Ramos (cell line): ENCODE data around the gene LAMP5.

Source experiments
- in situ Hi-C: fragments of 300-500 bp; cut with MboI; formaldehyde crosslinking; loops from one replicate; pipeline ENCODE4 v1.14.3; 2022; ENCODE audit warnings: low sequenced_read_pairs; ENCODE audit not compliant: unreplicated experiment

Gene LAMP5

GRCh38 chr20:9499126-9499899 is 15.1 kb upstream of the LAMP5 start:
- in situ Hi-C loops, result no loop called here

GRCh38 chr20:9500121-9500520 is 14.3 kb upstream of the LAMP5 start:
- in situ Hi-C loops, result no loop called here

- in situ Hi-C loops, result no loop called here
These were observed 12.9 kb upstream of the LAMP5 start for GRCh38 chr20:9501473-9501872.

GRCh38 chr20:9503526-9504245 is 10.7 kb upstream of the LAMP5 start:
- in situ Hi-C loops, result no loop called here

GRCh38 chr20:9506280-9506821 is 8.0 kb upstream of the LAMP5 start:
- in situ Hi-C loops, result no loop called here

- in situ Hi-C loops, result no loop called here
These were observed 7.4 kb upstream of the LAMP5 start for GRCh38 chr20:9506964-9507369.

GRCh38 chr20:9507544-9508239 is 6.7 kb upstream of the LAMP5 start:
- in situ Hi-C loops, result no loop called here

GRCh38 chr20:9508240-9508661 is 6.1 kb upstream of the LAMP5 start:
- in situ Hi-C loops, result no loop called here

- in situ Hi-C loops, result no loop called here
These were observed 5.7 kb upstream of the LAMP5 start for GRCh38 chr20:9508696-9509178.

DNA sequence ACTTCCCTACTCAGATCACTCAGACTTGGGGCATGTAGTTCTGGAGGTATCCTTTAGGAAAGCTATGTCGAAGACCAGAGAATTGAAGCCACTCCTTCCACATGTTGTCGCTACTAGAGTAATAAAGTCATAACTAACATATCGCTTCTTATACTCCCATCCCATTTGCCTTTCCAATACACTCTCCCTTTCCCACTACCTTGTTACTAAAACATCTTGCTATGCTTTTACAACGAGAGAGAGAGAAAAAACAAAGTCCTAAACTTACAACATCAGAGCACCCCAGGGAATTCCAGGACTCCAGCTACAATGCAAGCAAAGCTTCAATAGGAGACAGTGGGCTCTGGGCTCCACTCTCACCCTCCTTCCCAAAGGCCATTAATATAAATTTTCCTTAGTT is 5.1 kb upstream of the LAMP5 start:
- in situ Hi-C loops, result no loop called here

DNA sequence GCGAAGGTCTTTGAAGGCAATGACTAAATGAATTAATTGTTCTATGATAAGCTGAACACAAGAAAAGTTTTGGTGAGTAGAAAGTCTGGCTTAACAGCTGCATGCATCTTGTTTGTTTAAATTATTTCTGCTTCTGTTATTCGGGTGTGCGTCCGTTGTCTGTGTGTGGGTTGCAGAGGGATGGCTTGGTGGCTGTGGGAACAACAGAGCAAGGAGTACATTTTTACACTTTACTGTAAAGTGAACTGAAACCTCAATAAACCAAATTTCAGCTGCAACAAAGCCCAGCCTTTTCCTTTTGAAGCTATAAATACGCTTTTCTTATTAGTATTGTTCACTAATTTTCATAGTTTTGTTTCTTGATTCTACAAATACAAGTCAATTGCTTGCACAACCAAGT is 3.5 kb upstream of the LAMP5 start:
- in situ Hi-C loops, result no loop called here

- in situ Hi-C loops, result no loop called here
These were observed 324 bp upstream of the LAMP5 start for GRCh38 chr20:9514072-9514460.

- in situ Hi-C loops, result no loop called here
These were observed 810 bp downstream of the LAMP5 start for GRCh38 chr20:9515214-9515585.

DNA sequence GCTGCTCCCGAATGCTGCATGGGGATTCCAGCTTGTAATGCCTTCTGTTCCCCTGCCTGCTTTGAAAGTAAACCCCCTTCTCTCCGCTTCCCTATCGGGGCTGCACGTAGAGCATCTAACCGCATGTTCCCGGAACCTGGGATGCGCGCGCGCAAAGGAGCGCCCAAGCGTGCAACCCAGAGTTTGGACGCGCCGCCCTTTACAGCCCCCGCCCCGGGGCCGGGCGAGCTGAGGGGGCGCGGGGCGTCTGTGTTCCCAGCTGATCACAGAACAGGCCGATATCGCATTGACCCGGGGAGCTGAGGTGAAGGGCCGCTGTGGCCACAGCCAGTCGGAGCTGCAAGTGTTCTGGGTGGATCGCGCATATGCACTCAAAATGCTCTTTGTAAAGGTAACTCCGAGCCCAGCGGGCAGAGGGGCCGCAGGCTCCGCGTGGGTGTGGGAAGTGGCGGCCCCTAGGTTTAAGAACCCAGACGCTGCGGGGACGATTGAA is 1.4 kb downstream of the LAMP5 start:
- in situ Hi-C loops, result no loop called here

DNA sequence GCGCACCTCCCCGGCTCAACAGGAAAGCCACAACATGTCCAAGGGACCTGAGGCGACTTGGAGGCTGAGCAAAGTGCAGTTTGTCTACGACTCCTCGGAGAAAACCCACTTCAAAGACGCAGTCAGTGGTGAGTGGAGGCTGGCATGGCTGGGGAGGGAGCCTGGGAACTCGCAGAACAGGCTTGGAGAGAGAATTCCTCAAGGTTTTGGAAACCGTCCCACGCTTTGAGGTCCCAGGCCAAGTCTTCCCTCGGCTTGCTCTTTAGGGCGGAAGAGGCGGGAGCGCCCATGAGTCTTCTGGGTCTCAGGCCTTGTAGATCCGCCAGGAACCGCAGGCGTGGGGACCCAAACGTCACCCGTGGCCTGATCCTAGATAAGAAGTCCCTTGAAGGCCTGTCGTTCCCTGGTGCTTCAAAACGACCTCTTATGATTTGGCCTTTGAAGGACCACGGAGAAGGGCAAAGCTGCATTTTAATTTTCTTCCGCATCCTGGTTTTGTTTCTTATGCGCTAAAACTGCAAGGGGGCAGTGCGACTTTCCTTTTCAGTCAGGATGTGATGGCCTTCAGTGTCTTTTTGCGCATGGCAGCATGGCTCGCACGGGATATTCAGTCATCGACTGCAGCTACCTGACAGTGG is 2.0 kb downstream of the LAMP5 start:
- in situ Hi-C loops, result no loop called here

DNA sequence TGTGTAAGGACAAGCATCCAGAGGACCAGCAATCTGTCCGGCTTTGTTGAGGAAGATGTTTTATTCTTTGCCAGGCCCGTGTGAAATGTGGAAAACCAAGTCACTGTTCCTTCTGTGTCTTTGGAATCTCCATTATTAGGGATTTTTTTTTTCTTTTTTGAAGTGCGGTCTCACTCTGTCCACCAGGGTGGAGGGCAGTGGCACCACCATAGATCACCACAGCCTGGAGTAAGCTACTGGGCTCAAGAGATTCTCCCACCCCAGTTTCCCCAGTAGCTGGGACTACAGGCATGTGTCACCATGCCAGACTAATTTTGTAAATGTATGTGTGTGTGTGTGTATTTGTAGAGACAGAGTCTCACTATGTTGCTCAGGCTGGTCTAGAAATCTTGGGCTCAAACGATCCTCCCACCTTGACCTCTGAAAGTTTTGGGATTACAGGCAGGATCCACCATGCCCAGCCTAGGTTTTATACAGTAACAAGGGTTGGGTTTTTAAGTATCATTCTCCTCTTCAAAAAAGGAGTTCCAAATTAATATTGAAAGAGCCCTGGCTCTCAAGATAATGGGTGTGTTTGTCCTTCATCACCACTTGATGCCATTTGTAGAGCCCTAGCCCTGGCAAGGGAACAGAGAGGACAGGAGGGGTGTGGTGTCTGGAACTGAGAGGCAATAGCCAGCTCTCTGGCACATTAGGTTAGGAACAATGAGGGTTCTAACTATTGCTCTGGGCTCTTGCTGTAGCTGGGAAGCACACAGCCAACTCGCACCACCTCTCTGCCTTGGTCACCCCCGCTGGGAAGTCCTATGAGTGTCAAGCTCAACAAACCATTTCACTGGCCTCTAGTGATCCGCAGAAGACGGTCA is 3.1 kb downstream of the LAMP5 start:
- in situ Hi-C loops, result no loop called here

GRCh38 chr20:9518576-9519175 is 4.3 kb downstream of the LAMP5 start:
- in situ Hi-C loops, result no loop called here

GRCh38 chr20:9520086-9520485 is 5.7 kb downstream of the LAMP5 start:
- in situ Hi-C loops, result no loop called here

DNA sequence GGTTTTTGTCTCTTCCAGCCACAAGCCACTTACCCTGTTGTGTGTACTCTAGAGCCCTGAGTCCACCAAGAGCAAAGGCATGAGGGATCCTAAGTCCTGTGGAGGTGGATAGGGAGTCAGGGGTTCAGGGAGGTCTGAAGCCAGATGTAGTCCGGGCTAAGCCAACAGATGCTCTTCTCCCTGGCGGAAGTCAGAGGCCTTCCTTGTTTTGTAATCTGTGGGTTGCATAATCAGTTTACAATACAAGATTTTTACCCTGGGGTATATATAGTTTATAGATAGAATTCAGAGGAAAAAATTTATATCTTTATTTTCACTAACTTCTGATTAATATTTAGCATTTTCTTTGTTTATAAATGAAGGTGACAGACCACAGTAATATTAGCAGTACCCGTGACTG is 9.2 kb downstream of the LAMP5 start:
- in situ Hi-C loops, result no loop called here
